ENCODE results near the gene PKDCC.

PKDCC gene

DNA sequence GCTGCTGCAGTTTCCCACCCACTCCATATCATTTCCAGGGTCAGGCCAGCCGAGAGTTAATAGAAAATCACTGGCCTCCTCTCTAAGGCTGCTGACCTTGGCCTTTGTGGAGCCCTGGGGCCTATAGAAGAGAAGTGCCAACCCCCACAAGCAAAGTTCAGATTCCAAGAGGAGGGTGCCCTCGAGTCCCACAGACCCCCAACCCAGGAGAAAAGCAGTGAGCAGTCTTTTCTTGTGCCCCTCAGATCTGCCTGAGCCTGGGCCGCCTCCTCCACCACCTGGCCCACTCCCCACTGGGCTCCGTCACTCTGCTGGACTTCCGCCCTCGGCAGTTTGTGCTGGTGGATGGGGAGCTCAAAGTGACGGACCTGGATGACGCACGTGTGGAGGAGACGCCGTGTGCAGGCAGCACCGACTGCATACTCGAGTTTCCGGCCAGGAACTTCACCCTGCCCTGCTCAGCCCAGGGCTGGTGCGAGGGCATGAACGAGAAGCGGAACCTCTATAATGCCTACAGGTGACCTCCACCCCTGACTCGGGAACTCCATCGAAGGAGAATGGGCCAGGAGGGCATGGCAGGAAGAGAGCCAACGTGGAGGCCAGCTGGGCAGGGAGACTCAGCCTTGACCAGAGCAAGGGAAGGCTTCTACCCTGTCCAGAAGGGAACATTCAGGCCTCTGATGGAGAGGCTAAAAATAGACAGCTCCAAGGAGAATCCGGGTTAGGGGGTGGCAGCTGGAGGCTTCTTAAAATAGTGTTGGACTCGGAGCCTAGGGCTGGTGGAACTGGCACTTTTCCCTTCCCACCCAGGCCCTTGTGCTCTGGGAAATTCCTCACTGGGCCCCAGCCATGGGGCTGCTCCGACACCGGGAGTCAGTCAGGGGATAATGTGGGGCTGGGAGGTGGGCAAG is 6.2 kb downstream of the PKDCC start:
- H3K4me3 ChIP-seq (ENCODE audit: low read length): no peak overlapping the region
- TF ChIP-seq, protein P1, sequence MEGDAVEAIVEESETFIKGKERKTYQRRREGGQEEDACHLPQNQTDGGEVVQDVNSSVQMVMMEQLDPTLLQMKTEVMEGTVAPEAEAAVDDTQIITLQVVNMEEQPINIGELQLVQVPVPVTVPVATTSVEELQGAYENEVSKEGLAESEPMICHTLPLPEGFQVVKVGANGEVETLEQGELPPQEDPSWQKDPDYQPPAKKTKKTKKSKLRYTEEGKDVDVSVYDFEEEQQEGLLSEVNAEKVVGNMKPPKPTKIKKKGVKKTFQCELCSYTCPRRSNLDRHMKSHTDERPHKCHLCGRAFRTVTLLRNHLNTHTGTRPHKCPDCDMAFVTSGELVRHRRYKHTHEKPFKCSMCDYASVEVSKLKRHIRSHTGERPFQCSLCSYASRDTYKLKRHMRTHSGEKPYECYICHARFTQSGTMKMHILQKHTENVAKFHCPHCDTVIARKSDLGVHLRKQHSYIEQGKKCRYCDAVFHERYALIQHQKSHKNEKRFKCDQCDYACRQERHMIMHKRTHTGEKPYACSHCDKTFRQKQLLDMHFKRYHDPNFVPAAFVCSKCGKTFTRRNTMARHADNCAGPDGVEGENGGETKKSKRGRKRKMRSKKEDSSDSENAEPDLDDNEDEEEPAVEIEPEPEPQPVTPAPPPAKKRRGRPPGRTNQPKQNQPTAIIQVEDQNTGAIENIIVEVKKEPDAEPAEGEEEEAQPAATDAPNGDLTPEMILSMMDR (IDR thresholded peaks at IDR 0.05; ENCODE audit: insufficient read depth, low read depth, low read length, missing control alignments): no peak
- DNase-seq (ENCODE audit: low read depth): no peak

DNA sequence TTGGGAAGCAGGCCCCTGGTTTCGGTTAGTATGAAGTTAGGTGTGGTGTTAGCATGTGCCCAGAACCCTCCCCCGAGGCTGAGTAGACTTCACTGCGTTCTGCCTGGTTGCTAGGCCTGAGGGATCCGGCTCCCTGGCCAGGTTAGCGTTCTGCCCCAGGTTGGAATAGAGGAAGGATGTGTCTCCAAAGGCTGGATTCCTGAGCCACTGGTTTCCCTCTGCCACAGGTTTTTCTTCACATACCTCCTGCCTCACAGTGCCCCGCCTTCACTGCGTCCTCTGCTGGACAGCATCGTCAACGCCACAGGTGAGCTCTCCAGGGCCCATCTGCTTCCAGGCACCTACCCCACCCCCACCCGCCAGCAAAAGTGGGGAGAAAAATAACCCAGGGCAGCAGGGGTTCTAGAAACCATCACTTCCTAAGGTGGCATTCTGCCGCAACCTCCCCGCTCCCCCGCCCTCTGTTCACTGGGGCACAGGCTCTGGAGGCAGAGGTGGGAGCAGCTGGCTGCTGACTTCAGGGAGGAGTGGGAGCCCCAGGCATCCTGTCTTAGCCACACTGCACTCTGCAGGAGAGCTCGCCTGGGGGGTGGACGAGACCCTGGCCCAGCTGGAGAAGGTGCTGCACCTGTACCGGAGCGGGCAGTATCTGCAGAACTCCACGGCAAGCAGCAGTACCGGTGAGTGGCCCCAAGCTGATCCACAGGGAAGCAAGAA is 7.1 kb downstream of the PKDCC start:
- no peak for DNase-seq (ENCODE audit: low read depth)
- H3K4me3 ChIP-seq (ENCODE audit: low read length): no peak overlapping the region
- TF ChIP-seq, protein P1 (IDR thresholded peaks at IDR 0.05; ENCODE audit: insufficient read depth, low read depth, low read length, missing control alignments): peak; percentile 3

DNA sequence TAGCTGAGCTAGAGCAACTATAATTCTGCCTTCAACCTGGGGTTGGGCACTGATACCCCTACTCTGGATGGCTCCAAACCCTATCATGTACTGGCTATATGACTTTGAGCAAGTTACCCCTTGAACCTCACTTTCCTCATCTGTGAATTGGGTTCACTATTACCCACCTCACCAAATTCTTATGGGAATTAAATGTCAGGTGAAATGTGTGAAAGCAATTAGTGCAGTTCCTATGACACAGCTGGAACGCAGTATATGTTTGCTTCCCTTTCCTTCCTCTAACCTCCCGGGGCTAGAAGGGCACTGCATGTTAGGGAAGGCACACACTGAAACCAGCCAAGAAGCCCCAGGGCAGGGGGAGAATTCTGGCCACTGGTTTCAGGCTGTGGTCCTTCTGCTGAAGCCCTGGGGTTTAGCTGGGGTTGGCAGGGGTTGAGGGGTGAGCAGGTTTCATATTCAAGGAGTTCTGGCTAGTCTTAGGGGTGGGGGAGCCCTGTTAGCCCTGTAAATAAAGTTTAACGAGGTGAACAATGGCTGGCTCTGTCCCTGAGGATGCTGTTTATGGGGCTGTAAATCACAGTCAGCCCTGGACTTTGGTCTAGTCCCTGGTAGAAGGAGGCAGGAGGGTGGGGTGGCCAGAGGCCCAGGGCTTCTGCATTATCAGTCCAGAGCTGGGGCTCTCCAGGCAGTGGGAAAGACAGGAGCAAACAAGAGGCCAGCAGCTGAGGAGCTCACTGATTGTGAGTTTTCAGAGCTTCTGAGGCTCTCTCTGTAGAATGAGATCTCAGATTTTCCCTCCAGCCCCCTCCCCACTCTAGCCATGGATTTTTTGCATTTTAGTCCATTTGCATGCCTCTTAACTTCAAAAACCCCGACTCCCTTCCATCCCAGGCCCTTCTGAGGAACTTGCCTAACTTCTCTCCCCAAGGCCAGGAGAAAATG is 8.0 kb downstream of the PKDCC start:
- TF ChIP-seq, protein P1 (IDR thresholded peaks at IDR 0.05; ENCODE audit: insufficient read depth, low read depth, low read length, missing control alignments): no peak
- no peak for DNase-seq (ENCODE audit: low read depth)
- no peak overlapping the region for H3K4me3 ChIP-seq (ENCODE audit: low read length)

DNA sequence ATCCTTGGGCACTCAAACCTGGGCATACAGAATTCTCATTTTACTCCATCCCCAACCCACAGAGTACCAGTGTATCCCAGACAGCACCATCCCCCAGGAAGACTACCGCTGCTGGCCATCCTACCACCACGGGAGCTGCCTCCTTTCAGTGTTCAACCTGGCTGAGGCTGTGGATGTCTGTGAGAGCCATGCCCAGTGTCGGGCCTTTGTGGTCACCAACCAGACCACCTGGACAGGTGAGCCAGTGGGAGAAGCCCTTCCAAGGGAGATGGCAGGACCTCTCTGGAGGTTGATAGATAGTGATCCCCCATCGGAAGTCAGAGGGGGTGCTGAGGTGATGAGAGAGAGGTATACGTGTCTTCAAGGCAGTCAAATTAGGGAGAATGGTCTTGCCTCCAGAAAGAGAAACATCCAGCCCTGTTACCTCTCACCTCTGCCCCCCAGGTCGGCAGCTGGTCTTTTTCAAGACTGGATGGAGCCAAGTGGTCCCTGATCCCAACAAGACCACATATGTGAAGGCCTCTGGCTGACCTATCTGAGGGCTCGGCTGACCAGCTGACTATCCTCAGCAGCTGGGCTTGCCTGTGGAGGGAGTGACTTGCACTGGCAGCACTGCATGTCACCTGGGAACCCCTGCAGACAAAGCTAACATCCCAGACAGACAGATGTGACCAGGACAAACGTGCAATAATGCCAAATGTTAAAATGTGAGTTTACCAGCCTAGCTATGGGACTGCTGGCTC is 9.5 kb downstream of the PKDCC start:
- no peak overlapping the region for H3K4me3 ChIP-seq (ENCODE audit: low read length)
- TF ChIP-seq, protein P1 (IDR thresholded peaks at IDR 0.05; ENCODE audit: insufficient read depth, low read depth, low read length, missing control alignments): no peak
- DNase-seq (ENCODE audit: low read depth): no peak

DNA sequence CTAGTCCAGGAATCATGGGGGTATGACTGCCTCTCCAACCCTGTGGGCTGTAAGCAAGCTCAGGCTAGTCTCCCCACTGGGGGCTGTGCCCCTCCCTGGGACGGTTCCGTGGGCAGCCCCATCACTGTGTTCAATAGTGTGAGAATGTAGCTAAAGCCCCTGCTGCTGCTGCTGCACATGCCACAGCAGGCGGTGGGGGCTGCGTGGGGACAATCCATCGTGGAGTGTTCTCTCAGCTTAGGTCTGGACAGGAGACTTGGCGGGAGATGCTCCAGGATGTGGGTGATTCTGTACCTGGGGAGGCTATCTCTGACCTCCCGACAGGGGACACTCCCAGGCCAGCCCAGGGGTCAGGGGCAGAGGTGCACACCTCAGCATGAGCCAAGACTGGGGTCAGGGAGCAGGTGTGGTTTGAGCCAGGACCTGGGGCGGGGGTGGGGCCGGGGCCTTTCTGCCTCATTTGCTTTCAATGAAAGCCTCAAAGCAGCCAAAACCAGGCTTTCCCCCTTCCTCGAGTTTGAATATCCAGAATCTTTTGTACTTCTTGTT is 10.2 kb downstream of the PKDCC start:
- TF ChIP-seq, protein P1 (IDR thresholded peaks at IDR 0.05; ENCODE audit: insufficient read depth, low read depth, low read length, missing control alignments): no peak
- H3K4me3 ChIP-seq (ENCODE audit: low read length): no peak overlapping the region
- DNase-seq (ENCODE audit: low read depth): no peak
